Measurements from ENCODE around the gene SND1.

DNA sequence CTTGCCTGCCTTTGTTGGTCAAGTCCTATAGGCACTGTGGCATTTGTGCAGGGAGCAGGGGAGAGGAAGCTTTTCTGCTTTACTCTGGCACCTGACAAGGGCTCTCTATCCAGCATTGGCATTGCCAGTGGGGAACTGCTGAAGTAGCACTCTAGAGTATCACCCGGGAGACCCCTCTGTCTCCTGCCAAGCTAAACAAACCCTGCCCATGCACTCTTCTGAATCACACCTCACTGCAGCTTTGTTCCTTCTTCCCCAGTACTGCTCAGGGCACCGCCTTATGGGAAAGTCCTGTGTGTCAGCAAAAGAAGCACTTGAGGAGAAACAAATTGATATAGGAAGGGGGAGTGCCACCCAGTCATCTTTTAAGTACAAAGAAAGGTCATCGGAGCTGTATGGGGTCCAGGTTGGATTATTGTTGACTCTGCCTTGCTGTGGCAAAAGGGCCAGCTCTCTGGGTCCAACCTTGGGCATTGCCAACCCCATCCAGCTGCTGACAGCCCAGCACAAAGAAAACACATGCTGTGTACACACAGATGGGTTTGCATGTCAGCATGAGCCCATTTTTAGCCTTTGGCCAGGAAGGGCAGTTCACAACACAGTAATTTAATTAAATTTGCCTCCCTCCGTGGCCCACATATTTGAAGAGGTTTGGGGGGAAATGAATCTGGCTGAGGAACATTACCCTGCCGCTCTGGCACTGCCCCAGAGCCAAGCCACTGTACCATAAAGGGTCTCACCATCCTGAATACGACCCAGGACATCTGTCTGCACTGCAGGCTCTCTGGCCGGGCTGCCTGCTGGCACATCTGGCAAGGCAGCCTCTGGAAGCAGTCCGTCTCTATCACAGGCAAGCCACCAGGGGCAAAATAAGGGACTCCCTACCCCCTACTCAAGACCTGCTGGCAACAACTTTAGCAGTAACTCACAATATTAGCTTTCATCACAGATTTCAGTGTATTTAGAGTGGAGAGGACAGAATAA is 366.2 kb downstream of the SND1 start:
- TF ChIP-seq GLI4 (tag by site-specific recombination; IDR thresholded peaks at IDR 0.05) (no peak), KLF16 (tag by site-specific recombination; IDR thresholded peaks at IDR 0.05) (no peak), ZNF473 (tag by site-specific recombination; IDR thresholded peaks at IDR 0.05) (no peak), ZNF239 (tag by site-specific recombination; IDR thresholded peaks at IDR 0.05) (no peak), SETDB1 (IDR thresholded peaks at IDR 0.05; ENCODE audit: insufficient read length, low read length) (no peak), PRDM1 (tag by site-specific recombination; IDR thresholded peaks at IDR 0.05) (no peak), ZNF510 (tag by site-specific recombination; IDR thresholded peaks at IDR 0.05; ENCODE audit: insufficient replicate concordance) (no peak), WT1 (tag by site-specific recombination; IDR thresholded peaks at IDR 0.05) (no peak), ZNF792 (tag by site-specific recombination; IDR thresholded peaks at IDR 0.05) (no peak)
- TF ChIP-seq, protein P1, sequence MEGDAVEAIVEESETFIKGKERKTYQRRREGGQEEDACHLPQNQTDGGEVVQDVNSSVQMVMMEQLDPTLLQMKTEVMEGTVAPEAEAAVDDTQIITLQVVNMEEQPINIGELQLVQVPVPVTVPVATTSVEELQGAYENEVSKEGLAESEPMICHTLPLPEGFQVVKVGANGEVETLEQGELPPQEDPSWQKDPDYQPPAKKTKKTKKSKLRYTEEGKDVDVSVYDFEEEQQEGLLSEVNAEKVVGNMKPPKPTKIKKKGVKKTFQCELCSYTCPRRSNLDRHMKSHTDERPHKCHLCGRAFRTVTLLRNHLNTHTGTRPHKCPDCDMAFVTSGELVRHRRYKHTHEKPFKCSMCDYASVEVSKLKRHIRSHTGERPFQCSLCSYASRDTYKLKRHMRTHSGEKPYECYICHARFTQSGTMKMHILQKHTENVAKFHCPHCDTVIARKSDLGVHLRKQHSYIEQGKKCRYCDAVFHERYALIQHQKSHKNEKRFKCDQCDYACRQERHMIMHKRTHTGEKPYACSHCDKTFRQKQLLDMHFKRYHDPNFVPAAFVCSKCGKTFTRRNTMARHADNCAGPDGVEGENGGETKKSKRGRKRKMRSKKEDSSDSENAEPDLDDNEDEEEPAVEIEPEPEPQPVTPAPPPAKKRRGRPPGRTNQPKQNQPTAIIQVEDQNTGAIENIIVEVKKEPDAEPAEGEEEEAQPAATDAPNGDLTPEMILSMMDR (tag by site-specific recombination; IDR thresholded peaks at IDR 0.05), result no peak
- TF ChIP-seq, protein P2, sequence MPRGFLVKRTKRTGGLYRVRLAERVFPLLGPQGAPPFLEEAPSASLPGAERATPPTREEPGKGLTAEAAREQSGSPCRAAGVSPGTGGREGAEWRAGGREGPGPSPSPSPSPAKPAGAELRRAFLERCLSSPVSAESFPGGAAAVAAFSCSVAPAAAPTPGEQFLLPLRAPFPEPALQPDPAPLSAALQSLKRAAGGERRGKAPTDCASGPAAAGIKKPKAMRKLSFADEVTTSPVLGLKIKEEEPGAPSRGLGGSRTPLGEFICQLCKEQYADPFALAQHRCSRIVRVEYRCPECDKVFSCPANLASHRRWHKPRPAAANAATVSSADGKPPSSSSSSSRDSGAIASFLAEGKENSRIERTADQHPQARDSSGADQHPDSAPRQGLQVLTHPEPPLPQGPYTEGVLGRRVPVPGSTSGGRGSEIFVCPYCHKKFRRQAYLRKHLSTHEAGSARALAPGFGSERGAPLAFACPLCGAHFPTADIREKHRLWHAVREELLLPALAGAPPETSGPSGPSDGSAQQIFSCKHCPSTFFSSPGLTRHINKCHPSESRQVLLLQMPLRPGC (tag by site-specific recombination; IDR thresholded peaks at IDR 0.05), result no peak
- TF ChIP-seq, protein P3, sequence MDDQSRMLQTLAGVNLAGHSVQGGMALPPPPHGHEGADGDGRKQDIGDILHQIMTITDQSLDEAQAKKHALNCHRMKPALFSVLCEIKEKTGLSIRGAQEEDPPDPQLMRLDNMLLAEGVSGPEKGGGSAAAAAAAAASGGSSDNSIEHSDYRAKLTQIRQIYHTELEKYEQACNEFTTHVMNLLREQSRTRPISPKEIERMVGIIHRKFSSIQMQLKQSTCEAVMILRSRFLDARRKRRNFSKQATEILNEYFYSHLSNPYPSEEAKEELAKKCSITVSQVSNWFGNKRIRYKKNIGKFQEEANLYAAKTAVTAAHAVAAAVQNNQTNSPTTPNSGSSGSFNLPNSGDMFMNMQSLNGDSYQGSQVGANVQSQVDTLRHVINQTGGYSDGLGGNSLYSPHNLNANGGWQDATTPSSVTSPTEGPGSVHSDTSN (CRISPR knock-in tag; IDR thresholded peaks at IDR 0.05), result no peak
- TF ChIP-seq, protein P4, sequence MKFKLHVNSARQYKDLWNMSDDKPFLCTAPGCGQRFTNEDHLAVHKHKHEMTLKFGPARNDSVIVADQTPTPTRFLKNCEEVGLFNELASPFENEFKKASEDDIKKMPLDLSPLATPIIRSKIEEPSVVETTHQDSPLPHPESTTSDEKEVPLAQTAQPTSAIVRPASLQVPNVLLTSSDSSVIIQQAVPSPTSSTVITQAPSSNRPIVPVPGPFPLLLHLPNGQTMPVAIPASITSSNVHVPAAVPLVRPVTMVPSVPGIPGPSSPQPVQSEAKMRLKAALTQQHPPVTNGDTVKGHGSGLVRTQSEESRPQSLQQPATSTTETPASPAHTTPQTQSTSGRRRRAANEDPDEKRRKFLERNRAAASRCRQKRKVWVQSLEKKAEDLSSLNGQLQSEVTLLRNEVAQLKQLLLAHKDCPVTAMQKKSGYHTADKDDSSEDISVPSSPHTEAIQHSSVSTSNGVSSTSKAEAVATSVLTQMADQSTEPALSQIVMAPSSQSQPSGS (tag by site-specific recombination; IDR thresholded peaks at IDR 0.05; ENCODE audit: low read depth), result no peak
